ENCODE measurements around the gene NUFIP1.

The NUFIP1 gene

GRCh38 chr13:44895264-44895952 is 93.9 kb downstream of the NUFIP1 start:
- Histone ChIP-seq H3K9ac (ENCODE audit: low read depth, low read length) (no peak overlapping the region), H3K4me1 (ENCODE audit: insufficient read depth, low read length) (no peaks in the 10 kb centered on the region), H3K9me3 (ENCODE audit: insufficient read depth, low read depth, low read length) (no peaks in the 10 kb centered on the region), H3K4me3 (ENCODE audit: low read length) (no peak overlapping the region), H3K36me3 (ENCODE audit: insufficient read depth, low read depth, low read length) (no peaks in the 10 kb centered on the region), H3K27me3 (ENCODE audit: insufficient read depth, low read length) (no peaks in the 10 kb centered on the region), H3K27ac (ENCODE audit: low read length) (no peak overlapping the region)

GRCh38 chr13:44894001-44894770 is 95.1 kb downstream of the NUFIP1 start:
- Histone ChIP-seq H3K4me1 (ENCODE audit: insufficient read depth, low read length) (no peaks in the 10 kb centered on the region), H3K27me3 (ENCODE audit: insufficient read depth, low read length) (no peaks in the 10 kb centered on the region), H3K9me3 (ENCODE audit: insufficient read depth, low read depth, low read length) (no peaks in the 10 kb centered on the region), H3K4me3 (ENCODE audit: low read length) (no peak overlapping the region), H3K36me3 (ENCODE audit: insufficient read depth, low read depth, low read length) (no peaks in the 10 kb centered on the region), H3K27ac (ENCODE audit: low read length) (no peak overlapping the region), H3K9ac (ENCODE audit: low read depth, low read length) (no peak overlapping the region; the same call in 1 of the 2 replicates)
